ENCODE measurements around the gene TPST1. TPM values are rescaled to one million over a fixed set of nuclear protein-coding genes. Genes with fewer than 3 reads are reported as not detected.

The TPST1 gene
- total and polyA plus RNA-seq, 2 of the 8 experiments (the other 6 are each of a cell fraction or from before 2014, with no cell fraction given) = 8.2 to 18.4 TPM

GRCh38 chr7:66157060-66157459 is 48.1 kb upstream of the TPST1 start:
- 85% methylated on average over 3 of the region's 3 CpGs; no CpG with 5 or more reads in 1 of the 2 experiments for WGBS, 2 experiments (ENCODE audit: extremely low coverage in 1 of 2, insufficient coverage in 1 of 2, insufficient read length in 1 of 2, insufficient replicate concordance in 2 of 2, low coverage in 1 of 2, low lambda C conversion rate in 2 of 2, missing lambda C conversion rate in 1 of 2)
- no peak for FAIRE-seq
- CTCF ChIA-PET (ENCODE audit: partially characterized antibody) = interaction anchor here (0.7 to 2.5 kb wide), 2 partner anchors 8 to 30 kb away, joined by 3 to 6 read pairs; no protein-coding TSS in a partner anchor

More at GRCh38 chr7:66157060-66157459, 48.1 kb upstream of the TPST1 start:
- no peak overlapping the region for H3K23ac ChIP-seq (ENCODE audit: insufficient read length)
- H3K14ac ChIP-seq (ENCODE audit: insufficient read length) = no peak overlapping the region
- H2BK120ac ChIP-seq (replicated peaks; ENCODE audit: low read depth, low read length) = no peak overlapping the region
- H3K36me3 ChIP-seq (ENCODE audit: control insufficient read depth in 2 of 4, insufficient read depth in 4 of 4, low read length in 3 of 4) = peaks cover 0 to 23% (median 4%) of the 10 kb centered on the region in 4 experiments; a peak in 5 of 8 replicates
- no peak overlapping the region for H3K27ac ChIP-seq (ENCODE audit: low read depth, low read length)
- no peak overlapping the region for H2AK5ac ChIP-seq (ENCODE audit: low read depth, low read length)
- H2BK5ac ChIP-seq (ENCODE audit: low read depth, low read length) = no peak overlapping the region
- H4K5ac ChIP-seq (ENCODE audit: insufficient read length, low read depth, low read length) = no peak overlapping the region
- no peak overlapping the region for H3K4ac ChIP-seq (replicated peaks; ENCODE audit: insufficient read length, low read depth, low read length)
- H3K9me3 ChIP-seq (ENCODE audit: insufficient read depth in 2 of 2, low read depth in 1 of 2, low read length in 1 of 2) = no peaks in the 10 kb centered on the region
- H2BK15ac ChIP-seq (ENCODE audit: low read length) = no peak overlapping the region
- H3K79me1 ChIP-seq (ENCODE audit: low read depth, low read length) = no peaks in the 10 kb centered on the region
- H3K9ac ChIP-seq (replicated peaks in 1 of 4; ENCODE audit: extremely low read depth in 1 of 4, low read depth in 3 of 4, low read length in 3 of 4) = no peak overlapping the region
- peaks cover 4 to 6% (median 5%) of the 10 kb centered on the region in 4 experiments for H3K4me1 ChIP-seq (replicated peaks in 1 of 4; ENCODE audit: control insufficient read depth in 3 of 4, insufficient read depth in 4 of 4, low read length in 3 of 4)
- H4K20me1 ChIP-seq (replicated peaks in 1 of 2; ENCODE audit: control insufficient read depth in 1 of 2, insufficient read depth in 2 of 2, low read length in 2 of 2) = peaks cover 3 to 7% of the 10 kb centered on the region in 2 experiments
- H2BK20ac ChIP-seq (ENCODE audit: low read length) = no peak overlapping the region
- no peak overlapping the region for H3K4me2 ChIP-seq (ENCODE audit: insufficient read depth in 1 of 2, low read depth in 2 of 2, low read length in 2 of 2)
- H4K8ac ChIP-seq (ENCODE audit: extremely low read depth, insufficient read depth, low read length) = no peak overlapping the region
- H3K56ac ChIP-seq (replicated peaks; ENCODE audit: insufficient read length, low read depth, low read length) = no peak overlapping the region
- no peak overlapping the region for H3K4me3 ChIP-seq (ENCODE audit: extremely low read depth in 1 of 4, insufficient read depth in 2 of 4, low read depth in 3 of 4, low read length in 4 of 4)
- H3K18ac ChIP-seq (ENCODE audit: extremely low read depth, low read length) = no peak overlapping the region
- H4K91ac ChIP-seq (replicated peaks; ENCODE audit: insufficient read length, low read length) = no peak overlapping the region
- no peak overlapping the region for H2AFZ ChIP-seq (ENCODE audit: low read length)
- TF ChIP-seq SAP30 (IDR thresholded peaks at IDR 0.05; ENCODE audit: insufficient read depth, insufficient replicate concordance, low read length) (no peak), TCF12 (IDR thresholded peaks at IDR 0.05; ENCODE audit: low read depth, low read length) (no peak), EZH2 (IDR thresholded peaks at IDR 0.05; ENCODE audit: low read depth, low read length, severe bottlenecking) (no peak), KDM4A (IDR thresholded peaks at IDR 0.05; ENCODE audit: low read depth, low read length, severe bottlenecking) (no peak), SUZ12 (IDR thresholded peaks at IDR 0.05; ENCODE audit: low read length) (no peak), CHD2 (IDR thresholded peaks at IDR 0.05; ENCODE audit: low read length) (no peak), SIX5 (IDR thresholded peaks at IDR 0.05; ENCODE audit: low read depth, low read length) (no peak), SP4 (IDR thresholded peaks at IDR 0.05; ENCODE audit: low read length) (no peak)
- no peak for DNase-seq (ENCODE audit: low read depth in 1 of 2, low spot score in 2 of 2)
- H3K79me2 ChIP-seq (ENCODE audit: control insufficient read depth in 1 of 2, insufficient read depth in 2 of 2, low read length in 2 of 2) = no peaks in the 10 kb centered on the region
- H3K27me3 ChIP-seq (replicated peaks in 1 of 4; ENCODE audit: control insufficient read depth in 3 of 4, extremely low read depth in 1 of 4, insufficient read depth in 3 of 4, low read length in 3 of 4) = no peaks in the 10 kb centered on the region; a peak in 1 of 7 replicates
- POLR2A ChIA-PET (ENCODE audit: partially characterized antibody) = interaction anchor here (0.9 kb wide), 1 partner anchor 48 kb away, joined by 3 read pairs; the partner anchor contains the start of gene TPST1
- H2BK12ac ChIP-seq (ENCODE audit: low read depth, low read length) = no peak overlapping the region
- no peaks in the 10 kb centered on the region for H3K23me2 ChIP-seq (ENCODE audit: low read depth, low read length)

All from H1 (cell line).